LNCaP clone FGC (cell line): Measurements from ENCODE around the gene OMD.

Experiments
- DNase-seq: peaks from one replicate; pipeline ENCODE4 v3.0.0-alpha.2; 2011; ENCODE audit warnings: low read depth
- H3K4me3 ChIP-seq: 2 replicates; pipeline ENCODE4 v1.5.1; 2011; ENCODE audit warnings: mild to moderate bottlenecking, low read depth, low read length, control low read depth
- CTCF ChIP-seq: IDR thresholded peaks from 2 replicates; pipeline ENCODE4 v1.5.1; 2012; ENCODE audit warnings: mild to moderate bottlenecking; ENCODE audit not compliant: control insufficient read depth, insufficient read depth; ENCODE audit errors: extremely low read depth

Gene OMD

DNA sequence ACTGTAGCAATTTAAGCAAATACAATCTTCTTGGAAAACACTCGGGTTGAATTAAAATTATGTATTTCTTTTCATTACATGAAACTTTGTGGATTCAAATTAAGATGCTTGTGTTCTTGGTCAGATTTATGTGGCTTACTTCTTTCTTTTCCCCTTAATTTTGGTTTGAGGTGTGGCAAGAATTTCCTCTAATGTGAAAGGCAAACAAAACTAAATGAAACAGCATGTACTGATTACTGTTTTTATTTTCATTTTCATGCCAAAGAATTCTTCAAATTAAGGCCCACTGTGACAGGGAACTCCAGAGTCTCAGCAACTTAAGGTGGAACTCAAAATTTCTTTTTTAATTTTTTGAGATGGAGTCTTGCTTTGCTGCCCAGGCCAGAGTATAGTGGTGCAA lies at the start of gene OMD:
Gene OMD (minus strand): TSS at position 132 of the 400 bp plus-strand sequence. CDS start 6,913 bp downstream, outside the sequence.
- no peak for DNase-seq
- TF ChIP-seq CTCF, result no peak
- no peak within 1 kb of the TSS for H3K4me3 ChIP-seq

DNA sequence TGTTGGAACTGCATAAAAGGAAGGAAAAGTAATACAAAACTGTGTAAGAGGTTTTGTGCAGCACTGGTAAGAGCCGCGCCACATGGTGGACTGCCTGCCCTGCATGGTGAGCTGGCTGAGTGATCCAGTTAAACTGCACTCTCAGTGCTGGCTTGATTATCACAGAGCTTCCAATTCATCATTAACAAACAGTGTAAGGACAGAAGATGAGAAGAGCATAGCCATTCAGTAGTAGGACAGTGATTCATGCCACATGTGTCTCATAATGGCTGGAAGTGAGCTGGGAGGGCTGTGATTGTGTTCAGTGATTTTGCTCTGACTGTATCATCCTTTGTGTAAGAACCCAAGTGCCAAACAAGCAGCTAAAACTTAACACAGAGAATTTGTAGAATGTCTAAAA lies 43.9 kb upstream of the OMD start:
- H3K4me3 ChIP-seq, result no peak overlapping the region
- TF ChIP-seq CTCF, result no peak
- no peak for DNase-seq

- no peak overlapping the region for H3K4me3 ChIP-seq
- DNase-seq, result no peak
- TF ChIP-seq CTCF, result no peak
Observed at GRCh38 chr9:92467511-92467910, 43.2 kb upstream of the OMD start.

DNA sequence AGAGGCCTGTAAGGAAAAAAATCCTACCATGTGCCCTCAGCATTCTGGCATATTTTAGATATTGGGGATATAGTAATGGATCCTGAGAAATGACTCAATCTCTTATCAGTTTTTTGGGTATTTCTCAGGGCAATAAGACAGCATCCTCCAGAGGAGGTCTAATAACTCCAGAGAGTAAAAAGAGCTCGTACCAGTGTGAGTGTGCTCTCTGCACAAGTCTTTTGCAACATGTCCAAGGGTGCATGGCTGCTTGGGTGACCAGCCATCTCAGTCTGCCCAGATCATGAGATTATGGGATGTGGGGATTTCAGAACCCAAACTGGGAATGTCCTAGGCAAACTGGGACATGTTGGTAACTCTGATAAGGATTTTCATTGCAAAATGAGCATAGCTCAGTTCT lies 42.8 kb upstream of the OMD start:
- DNase-seq, result no peak
- no peak overlapping the region for H3K4me3 ChIP-seq
- no peak for TF ChIP-seq CTCF

GRCh38 chr9:92463984-92464383 lies 39.7 kb upstream of the OMD start:
- H3K4me3 ChIP-seq, result no peak overlapping the region
- DNase-seq, result no peak
- TF ChIP-seq CTCF, result no peak

- DNase-seq, result no peak
- no peak overlapping the region for H3K4me3 ChIP-seq
- TF ChIP-seq CTCF, result no peak
Observed at GRCh38 chr9:92463387-92463786, 39.1 kb upstream of the OMD start.

GRCh38 chr9:92457576-92457975 lies 33.3 kb upstream of the OMD start:
- no peak for DNase-seq
- no peak for TF ChIP-seq CTCF
- no peak overlapping the region for H3K4me3 ChIP-seq
